Stimulated activated CD4-positive, alpha-beta T cell treated with anti-CD3 and anti-CD28 coated beads, Interleukin-1b, Interleukin-23, amount 100 ng/mL, for 4 hours (primary cell): Measurements from ENCODE around the gene KCNH5.

Experiments
- DNase-seq, 2 donors: peaks; one replicate each; pipeline ENCODE4 v3.0.0-alpha.2; 2020; ENCODE audit warnings: low read depth in 2 of 2

Gene KCNH5

GRCh38 chr14:62988967-62989366 is 56.3 kb downstream of the KCNH5 start:
- DNase-seq = no peak

GRCh38 chr14:62983821-62984220 is 61.4 kb downstream of the KCNH5 start:
- no peak for DNase-seq

- DNase-seq = no peak
Measured at GRCh38 chr14:62980693-62981092, 64.6 kb downstream of the KCNH5 start.

- DNase-seq = no peak
Measured at GRCh38 chr14:62957562-62957961, 87.7 kb downstream of the KCNH5 start.

GRCh38 chr14:62956413-62956812 is 88.8 kb downstream of the KCNH5 start:
- no peak for DNase-seq

- DNase-seq = no peak
Measured at GRCh38 chr14:62954165-62954564, 91.1 kb downstream of the KCNH5 start.

- DNase-seq = no peak
Measured at GRCh38 chr14:62952226-62952625, 93.0 kb downstream of the KCNH5 start.

- no peak for DNase-seq
Measured at GRCh38 chr14:62947301-62947700, 98.0 kb downstream of the KCNH5 start.

GRCh38 chr14:62946221-62946620 is 99.0 kb downstream of the KCNH5 start:
- DNase-seq = no peak

- no peak for DNase-seq
Measured at GRCh38 chr14:62943202-62943601, 102.1 kb downstream of the KCNH5 start.

- DNase-seq = no peak
Measured at GRCh38 chr14:62939970-62940369, 105.3 kb downstream of the KCNH5 start.

GRCh38 chr14:62938778-62939177 is 106.5 kb downstream of the KCNH5 start:
- DNase-seq = no peak

GRCh38 chr14:62934439-62934838 is 110.8 kb downstream of the KCNH5 start:
- DNase-seq = no peak

GRCh38 chr14:62921466-62921865 is 123.8 kb downstream of the KCNH5 start:
- no peak for DNase-seq

- DNase-seq = no peak
Measured at GRCh38 chr14:62916551-62916950, 128.7 kb downstream of the KCNH5 start.

- no peak for DNase-seq
Measured at GRCh38 chr14:62914873-62915272, 130.4 kb downstream of the KCNH5 start.

GRCh38 chr14:62914025-62914424 is 131.2 kb downstream of the KCNH5 start:
- DNase-seq = no peak

- DNase-seq = no peak
Measured at GRCh38 chr14:62908506-62908905, 136.8 kb downstream of the KCNH5 start.

- no peak for DNase-seq
Measured at GRCh38 chr14:62905566-62905965, 139.7 kb downstream of the KCNH5 start.

GRCh38 chr14:62897771-62898170 is 147.5 kb downstream of the KCNH5 start:
- DNase-seq = no peak

GRCh38 chr14:62896932-62897456 is 148.3 kb downstream of the KCNH5 start:
- DNase-seq = no peak

- DNase-seq = no peak
Measured at GRCh38 chr14:62894736-62895135, 150.5 kb downstream of the KCNH5 start.

GRCh38 chr14:62889364-62889763 is 155.9 kb downstream of the KCNH5 start:
- no peak for DNase-seq

GRCh38 chr14:62886461-62886860 is 158.8 kb downstream of the KCNH5 start:
- no peak for DNase-seq

GRCh38 chr14:62885451-62885850 is 159.8 kb downstream of the KCNH5 start:
- DNase-seq = no peak
